Measurements from ENCODE around the gene NEK1.

DNA sequence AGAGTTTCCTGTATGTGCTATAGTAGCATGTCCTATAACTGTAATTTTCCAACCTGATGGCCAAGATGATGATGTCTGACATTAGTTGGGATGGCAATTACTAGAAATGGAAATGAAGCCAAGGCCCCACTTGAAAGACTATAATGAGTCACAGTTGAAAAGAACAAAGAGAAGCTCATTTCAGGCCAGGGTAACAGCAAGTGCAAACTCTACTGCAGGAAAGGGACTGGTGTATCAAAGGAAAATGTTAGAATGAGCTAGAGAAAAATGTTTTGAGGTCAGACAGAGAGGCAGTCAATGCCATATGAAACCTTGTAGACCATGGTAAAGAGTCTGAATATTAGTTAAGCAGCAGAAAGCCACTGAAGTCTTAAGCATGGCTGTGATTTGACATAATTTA, 195.4 kb downstream of the NEK1 start:
- TF ChIP-seq, protein P1, sequence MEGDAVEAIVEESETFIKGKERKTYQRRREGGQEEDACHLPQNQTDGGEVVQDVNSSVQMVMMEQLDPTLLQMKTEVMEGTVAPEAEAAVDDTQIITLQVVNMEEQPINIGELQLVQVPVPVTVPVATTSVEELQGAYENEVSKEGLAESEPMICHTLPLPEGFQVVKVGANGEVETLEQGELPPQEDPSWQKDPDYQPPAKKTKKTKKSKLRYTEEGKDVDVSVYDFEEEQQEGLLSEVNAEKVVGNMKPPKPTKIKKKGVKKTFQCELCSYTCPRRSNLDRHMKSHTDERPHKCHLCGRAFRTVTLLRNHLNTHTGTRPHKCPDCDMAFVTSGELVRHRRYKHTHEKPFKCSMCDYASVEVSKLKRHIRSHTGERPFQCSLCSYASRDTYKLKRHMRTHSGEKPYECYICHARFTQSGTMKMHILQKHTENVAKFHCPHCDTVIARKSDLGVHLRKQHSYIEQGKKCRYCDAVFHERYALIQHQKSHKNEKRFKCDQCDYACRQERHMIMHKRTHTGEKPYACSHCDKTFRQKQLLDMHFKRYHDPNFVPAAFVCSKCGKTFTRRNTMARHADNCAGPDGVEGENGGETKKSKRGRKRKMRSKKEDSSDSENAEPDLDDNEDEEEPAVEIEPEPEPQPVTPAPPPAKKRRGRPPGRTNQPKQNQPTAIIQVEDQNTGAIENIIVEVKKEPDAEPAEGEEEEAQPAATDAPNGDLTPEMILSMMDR (optimal IDR thresholded peaks at IDR 0.05 in 1 of 3, IDR thresholded peaks at IDR 0.05 in 1 of 3, conservative IDR thresholded peaks at IDR 0.05 in 1 of 3; ENCODE audit: extremely low read depth in 1 of 3, insufficient read depth in 2 of 3, low read length in 3 of 3): no peak
- TF ChIP-seq EZH2 (IDR thresholded peaks at IDR 0.05; ENCODE audit: low read length): no peak

All from keratinocyte (primary cell).